ENCODE results near the gene FAM20B.
A peak's percentile ranks its signal among the peaks of the same experiment; 100 is the strongest.

The FAM20B gene

GRCh38 chr1:179046808-179047635 is 21.3 kb downstream of the FAM20B start:
- H3K4me3 ChIP-seq (ENCODE audit: low read depth, low read length): no peak overlapping the region

- no peak overlapping the region for H3K4me3 ChIP-seq (ENCODE audit: low read depth, low read length)
These were observed 21.9 kb downstream of the FAM20B start for GRCh38 chr1:179047636-179047997.

- H3K4me3 ChIP-seq (ENCODE audit: low read depth, low read length): no peak overlapping the region
These were observed 22.8 kb downstream of the FAM20B start for GRCh38 chr1:179048339-179049124.

- H3K4me3 ChIP-seq (ENCODE audit: low read depth, low read length): no peak overlapping the region
These were observed 27.1 kb downstream of the FAM20B start for GRCh38 chr1:179052776-179053175.

GRCh38 chr1:179053486-179053885 is 27.8 kb downstream of the FAM20B start:
- no peak overlapping the region for H3K4me3 ChIP-seq (ENCODE audit: low read depth, low read length)

GRCh38 chr1:179055937-179056336 is 30.2 kb downstream of the FAM20B start:
- H3K4me3 ChIP-seq (ENCODE audit: low read depth, low read length): no peak overlapping the region

GRCh38 chr1:179058487-179059483 is 33.1 kb downstream of the FAM20B start:
- H3K4me3 ChIP-seq (ENCODE audit: low read depth, low read length): no peak overlapping the region

- H3K4me3 ChIP-seq (ENCODE audit: low read depth, low read length): no peak overlapping the region
These were observed 35.9 kb downstream of the FAM20B start for GRCh38 chr1:179061360-179062282.

- no peak overlapping the region for H3K4me3 ChIP-seq (ENCODE audit: low read depth, low read length)
These were observed 40.8 kb downstream of the FAM20B start for GRCh38 chr1:179066471-179066870.

GRCh38 chr1:179077396-179077795 is 51.7 kb downstream of the FAM20B start:
- H3K4me3 ChIP-seq (ENCODE audit: low read depth, low read length): no peak overlapping the region

- H3K4me3 ChIP-seq (ENCODE audit: low read depth, low read length): no peak overlapping the region
These were observed 53.5 kb downstream of the FAM20B start for GRCh38 chr1:179079113-179079761.

GRCh38 chr1:179080866-179081686 is 55.4 kb downstream of the FAM20B start:
- no peak overlapping the region for H3K4me3 ChIP-seq (ENCODE audit: low read depth, low read length)

- H3K4me3 ChIP-seq (ENCODE audit: low read depth, low read length): peak within 1 kb of the TSS; percentile 62
These were observed 56.1 kb downstream of the FAM20B start, which contains the start of gene TOR3A for GRCh38 chr1:179081687-179082332. TOR3A (plus strand) TSS chr1:179082070; CDS start chr1:179082129, 59 bp downstream.

- peak overlapping the region; percentile 62 for H3K4me3 ChIP-seq (ENCODE audit: low read depth, low read length)
These were observed 56.8 kb downstream of the FAM20B start for GRCh38 chr1:179082333-179082998.

- H3K4me3 ChIP-seq (ENCODE audit: low read depth, low read length): peak overlapping the region; percentile 62
These were observed 57.3 kb downstream of the FAM20B start for GRCh38 chr1:179082999-179083335.

GRCh38 chr1:179083533-179083932 is 57.8 kb downstream of the FAM20B start:
- H3K4me3 ChIP-seq (ENCODE audit: low read depth, low read length): no peak overlapping the region

GRCh38 chr1:179087665-179088064 is 62.0 kb downstream of the FAM20B start:
- H3K4me3 ChIP-seq (ENCODE audit: low read depth, low read length): peak overlapping the region; percentile 27
